Suprapubic skin (tissue), 4 donors: ENCODE data around the gene SPRED2. TPM values are rescaled to one million over a fixed set of nuclear protein-coding genes. Genes with fewer than 3 reads are reported as not detected.
A peak's percentile ranks its signal among the peaks of the same experiment; 100 is the strongest.

Experiments used
- DNase-seq, 2 donors: peaks; one replicate each; pipeline ENCODE4 v3.0.0-alpha.2; 2019; ENCODE audit warnings: low spot score in 2 of 2
- H3K27ac ChIP-seq: fragments of 200-600 bp; sonication (generic); one replicate; pipeline ENCODE4 v1.5.1; 2019
- H3K27me3 ChIP-seq: fragments of 200-600 bp; sonication (generic); one replicate; pipeline ENCODE4 v1.5.1; 2019
- H3K36me3 ChIP-seq: fragments of 200-600 bp; sonication (generic); one replicate; pipeline ENCODE4 v1.5.1; 2019
- H3K4me1 ChIP-seq: fragments of 200-600 bp; sonication (generic); one replicate; pipeline ENCODE4 v1.5.1; 2019
- H3K4me3 ChIP-seq: fragments of 200-600 bp; sonication (generic); one replicate; pipeline ENCODE4 v1.5.1; 2019; ENCODE audit warnings: mild to moderate bottlenecking
- H3K9me3 ChIP-seq: fragments of 200-600 bp; sonication (generic); one replicate; pipeline ENCODE4 v1.5.1; 2019
- CTCF ChIP-seq, 2 donors: fragments of 200-600 bp in 1 of 2; fragments of 450-650 bp in 1 of 2; sonication (generic) in 1 of 2; IDR thresholded peaks; one replicate each; pipeline ENCODE4 v1.5.1; 2016 to 2019; ENCODE audit warnings: antibody characterized with exemption in 2 of 2, mild to moderate bottlenecking in 1 of 2, moderate library complexity in 1 of 2
- EP300 ChIP-seq: sonication (generic); formaldehyde crosslinking; IDR thresholded peaks from one replicate; pipeline ENCODE4 v1.6.1; 2017; ENCODE audit warnings: antibody characterized with exemption
- POLR2A ChIP-seq, 2 donors: fragments of 450-650 bp; IDR thresholded peaks; one replicate each; pipeline ENCODE4 v1.6.1; 2017; ENCODE audit warnings: antibody characterized with exemption in 2 of 2, mild to moderate bottlenecking in 2 of 2, moderate library complexity in 2 of 2
- POLR2AphosphoS5 ChIP-seq, 3 donors: sonication (generic); formaldehyde crosslinking; IDR thresholded peaks; one replicate each; pipeline ENCODE4 v1.6.1; 2017; ENCODE audit warnings: antibody characterized with exemption in 3 of 3
- WGBS: methylation state at CpG from one replicate; pipeline ENCODE4 v1.1.5; 2018; 5-methylcytosine and 5-hydroxymethylcytosine counted together
- total RNA-seq, 4 donors: library from RNA; depleted of rRNA; stranded (reverse); fragments of >200 nt; gene quantifications; one replicate each; pipeline ENCODE4 v1.1.0, GENCODE V29; 2016

Gene SPRED2
- total RNA-seq, 4 donors from 2014 or later = 17.8 to 27.5 (median 18.7) TPM

- H3K9me3 ChIP-seq = no peaks in the 10 kb centered on the region
- no peak for DNase-seq
- no peaks in the 10 kb centered on the region for H3K27me3 ChIP-seq
- peaks cover 60% of the 10 kb centered on the region for H3K4me1 ChIP-seq
- WGBS = 40% methylated on average over 17 of the region's 17 CpGs
- TF ChIP-seq EP300 (no peak), POLR2A (IDR thresholded peaks at IDR 0.05) (no peak), POLR2AphosphoS5 (IDR thresholded peaks at IDR 0.05) (no peak), CTCF (IDR thresholded peaks at IDR 0.05) (no peak)
- H3K27ac ChIP-seq = peak overlapping the region; percentile 50
- H3K4me3 ChIP-seq = no peak overlapping the region
- H3K36me3 ChIP-seq = no peaks in the 10 kb centered on the region
Measured at GRCh38 chr2:65383541-65384488, 48.6 kb downstream of the SPRED2 start.

GRCh38 chr2:65382776-65383357 lies 49.5 kb downstream of the SPRED2 start:
- 11% methylated on average over 19 of the region's 20 CpGs for WGBS
- H3K27ac ChIP-seq = peak overlapping the region; percentile 50
- H3K36me3 ChIP-seq = no peaks in the 10 kb centered on the region
- H3K4me1 ChIP-seq = peaks cover 52% of the 10 kb centered on the region
- TF ChIP-seq POLR2AphosphoS5 (IDR thresholded peaks at IDR 0.05) (peak in 1 of 3 donors; percentile 42), CTCF (IDR thresholded peaks at IDR 0.05) (no peak)
- no peaks in the 10 kb centered on the region for H3K9me3 ChIP-seq
- H3K27me3 ChIP-seq = no peaks in the 10 kb centered on the region
- H3K4me3 ChIP-seq = peak overlapping the region; percentile 13
- peak; percentile 84 to 89 for DNase-seq

- Histone ChIP-seq H3K36me3 (no peaks in the 10 kb centered on the region), H3K27ac (peak overlapping the region; percentile 50), H3K4me1 (peaks cover 51% of the 10 kb centered on the region), H3K9me3 (no peaks in the 10 kb centered on the region), H3K4me3 (no peak overlapping the region), H3K27me3 (no peaks in the 10 kb centered on the region)
- WGBS = 31% methylated on average over 1 of the region's 1 CpG
- DNase-seq = no peak
- TF ChIP-seq EP300 (no peak), CTCF (IDR thresholded peaks at IDR 0.05) (no peak), POLR2A (IDR thresholded peaks at IDR 0.05) (no peak), POLR2AphosphoS5 (IDR thresholded peaks at IDR 0.05) (no peak)
Measured at GRCh38 chr2:65382323-65382722, 50.1 kb downstream of the SPRED2 start.

- Histone ChIP-seq H3K4me1 (peaks cover 51% of the 10 kb centered on the region), H3K36me3 (no peaks in the 10 kb centered on the region), H3K4me3 (no peak overlapping the region), H3K27me3 (no peaks in the 10 kb centered on the region), H3K9me3 (no peaks in the 10 kb centered on the region), H3K27ac (no peak overlapping the region)
- TF ChIP-seq CTCF (IDR thresholded peaks at IDR 0.05) = no peak
- no peak for TF ChIP-seq POLR2AphosphoS5 (IDR thresholded peaks at IDR 0.05)
- no peak for TF ChIP-seq EP300
- TF ChIP-seq POLR2A (IDR thresholded peaks at IDR 0.05) = no peak
- DNase-seq = no peak
- WGBS = 73% methylated on average over 5 of the region's 5 CpGs
Measured at GRCh38 chr2:65381607-65382051, 50.8 kb downstream of the SPRED2 start.

- peaks cover 49% of the 10 kb centered on the region for H3K4me1 ChIP-seq
- H3K9me3 ChIP-seq = no peaks in the 10 kb centered on the region
- no peak overlapping the region for H3K27ac ChIP-seq
- 58% methylated on average over 5 of the region's 5 CpGs for WGBS
- H3K27me3 ChIP-seq = no peaks in the 10 kb centered on the region
- H3K36me3 ChIP-seq = no peaks in the 10 kb centered on the region
- DNase-seq = no peak
- TF ChIP-seq POLR2A (IDR thresholded peaks at IDR 0.05) (no peak), CTCF (IDR thresholded peaks at IDR 0.05) (no peak), EP300 (no peak), POLR2AphosphoS5 (IDR thresholded peaks at IDR 0.05) (no peak)
- H3K4me3 ChIP-seq = no peak overlapping the region
Measured at GRCh38 chr2:65380255-65380654, 52.1 kb downstream of the SPRED2 start.
